Esophagus muscularis mucosa (tissue), 4 donors: ENCODE measurements around the gene TAS1R3.

Source experiments
- CTCF ChIP-seq, 3 experiments: fragments of 200-600 bp in 2 of 3; fragments of 450-650 bp in 1 of 3; sonication (generic) in 2 of 3; IDR thresholded peaks; one replicate each; pipeline ENCODE4 v1.5.1; 2017 to 2019; ENCODE audit warnings: antibody characterized with exemption in 3 of 3, mild to moderate bottlenecking in 2 of 3, moderate library complexity in 1 of 3
- EP300 ChIP-seq: sonication (generic); formaldehyde crosslinking; IDR thresholded peaks from one replicate; pipeline ENCODE4 v1.6.1; 2017; ENCODE audit warnings: antibody characterized with exemption
- POLR2A ChIP-seq: fragments of 450-650 bp; IDR thresholded peaks from one replicate; pipeline ENCODE4 v1.6.1; 2017; ENCODE audit warnings: antibody characterized with exemption, moderate library complexity, mild to moderate bottlenecking, low read depth
- POLR2AphosphoS5 ChIP-seq, 2 donors: sonication (generic); formaldehyde crosslinking; IDR thresholded peaks; one replicate each; pipeline ENCODE4 v1.6.1; 2017; ENCODE audit warnings: antibody characterized with exemption in 2 of 2

GRCh38 chr1:1307923-1308755, 22.9 kb upstream of the TAS1R3 start, which contains the start of the genes ACAP3 and PUSL1:
- TF ChIP-seq POLR2AphosphoS5 (IDR thresholded peaks at IDR 0.05) (peak; percentile 44 to 80), CTCF (IDR thresholded peaks at IDR 0.05) (no peak), EP300 (no peak), POLR2A (no peak)
